Tibial artery (tissue), 4 donors: ENCODE measurements around the gene BRPF3.

Source experiments
- DNase-seq, 2 donors: peaks; one replicate each; pipeline ENCODE4 v3.0.0-alpha.2; 2019
- H3K27ac ChIP-seq, 2 donors: fragments of 200-600 bp; sonication (generic) in 1 of 2; 1 replicate in 1 of 2; 2 replicates in 1 of 2; pipeline ENCODE4 v1.5.1; 2018 to 2019; ENCODE audit warnings: mild to moderate bottlenecking in 1 of 2
- H3K27me3 ChIP-seq, 2 donors: fragments of 200-600 bp; sonication (generic) in 1 of 2; one replicate each; pipeline versions ENCODE4 v1.5.1 to v1.6.0; 2016 to 2019
- H3K36me3 ChIP-seq, 3 donors: fragments of 200-600 bp; sonication (generic) in 2 of 3; one replicate each; pipeline ENCODE4 v1.5.1; 2016 to 2019; ENCODE audit warnings: mild to moderate bottlenecking in 2 of 3
- H3K4me1 ChIP-seq, 4 donors: fragments of 200-600 bp; sonication (generic) in 2 of 4; 1 replicate in 3 of 4; 2 replicates in 1 of 4; pipeline ENCODE4 v1.5.1; 2016 to 2019
- H3K4me3 ChIP-seq, 2 donors: fragments of 200-600 bp; sonication (generic) in 1 of 2; 1 replicate in 1 of 2; 2 replicates in 1 of 2; pipeline ENCODE4 v1.5.1; 2018 to 2019; ENCODE audit warnings: mild to moderate bottlenecking in 2 of 2
- H3K9me3 ChIP-seq, 3 donors: fragments of 200-600 bp; sonication (generic) in 1 of 3; one replicate each; pipeline ENCODE4 v1.5.1; 2016 to 2019
- intact Hi-C: fragments of 100-400 bp; cut with DNase I; formaldehyde crosslinking; loops from one replicate; pipeline ENCODE4 v1.15.0; 2023; ENCODE audit warnings: low total_unique reads
- TF ChIP-seq, protein P1 (sequence below), 2 experiments: fragments of 200-600 bp in 1 of 2; fragments of 450-650 bp in 1 of 2; IDR thresholded peaks; one replicate each; pipeline ENCODE4 v1.5.1; 2017 to 2019; ENCODE audit warnings: antibody characterized with exemption in 2 of 2, mild to moderate bottlenecking in 1 of 2, moderate library complexity in 1 of 2

BRPF3 gene

DNA sequence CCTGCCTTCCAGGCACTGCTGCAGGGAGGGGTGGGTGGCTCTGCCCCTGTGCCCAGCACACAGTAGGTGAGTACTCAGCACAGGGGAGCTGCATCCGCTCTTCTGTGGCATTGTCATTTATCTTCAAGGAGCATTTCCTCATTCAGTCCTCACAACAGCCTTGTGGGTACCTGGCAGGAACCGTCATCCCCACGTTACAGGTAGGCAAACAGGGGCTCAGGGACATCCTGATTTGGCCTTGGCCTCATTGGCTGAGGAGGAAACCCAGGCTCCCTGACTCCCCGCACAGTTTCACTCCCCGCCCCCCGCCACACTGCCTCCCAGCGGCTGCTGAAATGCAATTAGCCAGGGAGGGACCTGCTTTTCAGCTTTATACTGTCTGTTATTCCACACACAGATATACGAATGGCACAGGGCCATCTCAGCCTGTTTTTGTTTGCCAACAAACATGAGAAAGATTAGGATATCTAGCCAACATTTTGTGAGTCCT, 49.1 kb downstream of the BRPF3 start:
- intact Hi-C loops = no loop called here
- DNase-seq = no peak

GRCh38 chr6:36246506-36247268, 50.1 kb downstream of the BRPF3 start:
- Histone ChIP-seq H3K9me3 (no peaks in the 10 kb centered on the region), H3K4me3 (no peak overlapping the region), H3K27me3 (no peaks in the 10 kb centered on the region), H3K27ac (no peak overlapping the region), H3K4me1 (peaks cover 0 to 12% (median 0%) of the 10 kb centered on the region in 4 donors), H3K36me3 (no peaks in the 10 kb centered on the region)
- TF ChIP-seq, protein P1, sequence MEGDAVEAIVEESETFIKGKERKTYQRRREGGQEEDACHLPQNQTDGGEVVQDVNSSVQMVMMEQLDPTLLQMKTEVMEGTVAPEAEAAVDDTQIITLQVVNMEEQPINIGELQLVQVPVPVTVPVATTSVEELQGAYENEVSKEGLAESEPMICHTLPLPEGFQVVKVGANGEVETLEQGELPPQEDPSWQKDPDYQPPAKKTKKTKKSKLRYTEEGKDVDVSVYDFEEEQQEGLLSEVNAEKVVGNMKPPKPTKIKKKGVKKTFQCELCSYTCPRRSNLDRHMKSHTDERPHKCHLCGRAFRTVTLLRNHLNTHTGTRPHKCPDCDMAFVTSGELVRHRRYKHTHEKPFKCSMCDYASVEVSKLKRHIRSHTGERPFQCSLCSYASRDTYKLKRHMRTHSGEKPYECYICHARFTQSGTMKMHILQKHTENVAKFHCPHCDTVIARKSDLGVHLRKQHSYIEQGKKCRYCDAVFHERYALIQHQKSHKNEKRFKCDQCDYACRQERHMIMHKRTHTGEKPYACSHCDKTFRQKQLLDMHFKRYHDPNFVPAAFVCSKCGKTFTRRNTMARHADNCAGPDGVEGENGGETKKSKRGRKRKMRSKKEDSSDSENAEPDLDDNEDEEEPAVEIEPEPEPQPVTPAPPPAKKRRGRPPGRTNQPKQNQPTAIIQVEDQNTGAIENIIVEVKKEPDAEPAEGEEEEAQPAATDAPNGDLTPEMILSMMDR (IDR thresholded peaks at IDR 0.05) = no peak
- intact Hi-C loops = no loop called here
- DNase-seq = no peak

More for the DNA sequence above, 49.1 kb downstream of the BRPF3 start:
- Histone ChIP-seq H3K4me1 (peaks cover 0 to 12% (median 0%) of the 10 kb centered on the region in 4 donors), H3K27me3 (no peaks in the 10 kb centered on the region), H3K9me3 (no peaks in the 10 kb centered on the region), H3K36me3 (no peaks in the 10 kb centered on the region), H3K27ac (no peak overlapping the region), H3K4me3 (no peak overlapping the region)
- TF ChIP-seq, protein P1 (IDR thresholded peaks at IDR 0.05) = no peak

GRCh38 chr6:36247693-36248092, 51.1 kb downstream of the BRPF3 start:
- intact Hi-C loops = no loop called here
- H3K27ac ChIP-seq = no peak overlapping the region
- H3K9me3 ChIP-seq = no peaks in the 10 kb centered on the region
- TF ChIP-seq, protein P1 (IDR thresholded peaks at IDR 0.05) = no peak
- H3K4me3 ChIP-seq = no peak overlapping the region
- no peaks in the 10 kb centered on the region for H3K36me3 ChIP-seq
- H3K27me3 ChIP-seq = no peaks in the 10 kb centered on the region
- peak in 1 of 2 donors; percentile 66 for DNase-seq
- peaks cover 0 to 12% (median 0%) of the 10 kb centered on the region in 4 donors for H3K4me1 ChIP-seq

GRCh38 chr6:36248980-36249379, 52.4 kb downstream of the BRPF3 start:
- intact Hi-C loops = no loop called here
- Histone ChIP-seq H3K27me3 (no peaks in the 10 kb centered on the region), H3K27ac (no peak overlapping the region), H3K9me3 (no peaks in the 10 kb centered on the region), H3K4me3 (no peak overlapping the region), H3K36me3 (no peaks in the 10 kb centered on the region), H3K4me1 (peaks cover 0 to 12% (median 0%) of the 10 kb centered on the region in 4 donors)
- no peak for DNase-seq
- TF ChIP-seq, protein P1 (IDR thresholded peaks at IDR 0.05) = no peak

DNA sequence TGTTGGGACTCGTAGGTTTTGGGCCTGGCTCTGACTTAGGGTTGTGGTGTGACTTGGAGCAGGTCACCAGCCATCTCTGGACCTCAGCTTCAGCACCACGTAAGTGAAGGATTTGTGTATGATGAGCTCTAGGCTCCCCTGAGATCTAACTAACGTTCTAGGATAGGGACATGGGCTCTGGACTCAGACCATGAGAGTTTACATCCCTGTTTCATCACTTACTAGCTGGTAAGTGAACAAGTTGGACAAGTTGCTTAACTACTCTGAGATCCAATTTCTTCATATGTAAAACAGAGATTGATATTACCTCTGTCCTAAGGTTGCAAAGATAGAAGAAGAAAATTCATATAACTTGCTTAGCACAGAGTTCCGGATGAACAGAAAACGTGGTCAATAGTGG, 53.0 kb downstream of the BRPF3 start:
- H3K36me3 ChIP-seq = no peaks in the 10 kb centered on the region
- no peaks in the 10 kb centered on the region for H3K27me3 ChIP-seq
- DNase-seq = no peak
- TF ChIP-seq, protein P1 (IDR thresholded peaks at IDR 0.05) = no peak
- H3K4me1 ChIP-seq = peaks cover 0 to 12% (median 0%) of the 10 kb centered on the region in 4 donors
- intact Hi-C loops = no loop called here
- H3K27ac ChIP-seq = no peak overlapping the region
- H3K4me3 ChIP-seq = no peak overlapping the region
- H3K9me3 ChIP-seq = no peaks in the 10 kb centered on the region
